LNCaP clone FGC (cell line): ENCODE data around the gene GOLGA1.

Experiments
- DNase-seq: peaks from one replicate; pipeline ENCODE4 v3.0.0-alpha.2; 2011; ENCODE audit warnings: low read depth
- H3K4me3 ChIP-seq: 2 replicates; pipeline ENCODE4 v1.5.1; 2011; ENCODE audit warnings: mild to moderate bottlenecking, low read depth, low read length, control low read depth
- CTCF ChIP-seq: IDR thresholded peaks from 2 replicates; pipeline ENCODE4 v1.5.1; 2012; ENCODE audit warnings: mild to moderate bottlenecking; ENCODE audit not compliant: control insufficient read depth, insufficient read depth; ENCODE audit errors: extremely low read depth

GOLGA1 gene

GRCh38 chr9:124860582-124861341 lies 80.1 kb downstream of the GOLGA1 start:
- peak overlapping the region; percentile 100 for H3K4me3 ChIP-seq
- TF ChIP-seq CTCF, result no peak
- no peak for DNase-seq

GRCh38 chr9:124859803-124860581 lies 80.9 kb downstream of the GOLGA1 start:
- DNase-seq, result no peak

GRCh38 chr9:124858330-124859046 lies 82.4 kb downstream of the GOLGA1 start:
- no peak for DNase-seq
- TF ChIP-seq CTCF, result no peak
- no peak overlapping the region for H3K4me3 ChIP-seq

More at GRCh38 chr9:124859803-124860581, 80.9 kb downstream of the GOLGA1 start:
- TF ChIP-seq CTCF, result no peak
- H3K4me3 ChIP-seq, result peak overlapping the region; percentile 100

GRCh38 chr9:124857533-124858162 lies 83.2 kb downstream of the GOLGA1 start:
- no peak overlapping the region for H3K4me3 ChIP-seq
- TF ChIP-seq CTCF, result no peak
- no peak for DNase-seq

DNA sequence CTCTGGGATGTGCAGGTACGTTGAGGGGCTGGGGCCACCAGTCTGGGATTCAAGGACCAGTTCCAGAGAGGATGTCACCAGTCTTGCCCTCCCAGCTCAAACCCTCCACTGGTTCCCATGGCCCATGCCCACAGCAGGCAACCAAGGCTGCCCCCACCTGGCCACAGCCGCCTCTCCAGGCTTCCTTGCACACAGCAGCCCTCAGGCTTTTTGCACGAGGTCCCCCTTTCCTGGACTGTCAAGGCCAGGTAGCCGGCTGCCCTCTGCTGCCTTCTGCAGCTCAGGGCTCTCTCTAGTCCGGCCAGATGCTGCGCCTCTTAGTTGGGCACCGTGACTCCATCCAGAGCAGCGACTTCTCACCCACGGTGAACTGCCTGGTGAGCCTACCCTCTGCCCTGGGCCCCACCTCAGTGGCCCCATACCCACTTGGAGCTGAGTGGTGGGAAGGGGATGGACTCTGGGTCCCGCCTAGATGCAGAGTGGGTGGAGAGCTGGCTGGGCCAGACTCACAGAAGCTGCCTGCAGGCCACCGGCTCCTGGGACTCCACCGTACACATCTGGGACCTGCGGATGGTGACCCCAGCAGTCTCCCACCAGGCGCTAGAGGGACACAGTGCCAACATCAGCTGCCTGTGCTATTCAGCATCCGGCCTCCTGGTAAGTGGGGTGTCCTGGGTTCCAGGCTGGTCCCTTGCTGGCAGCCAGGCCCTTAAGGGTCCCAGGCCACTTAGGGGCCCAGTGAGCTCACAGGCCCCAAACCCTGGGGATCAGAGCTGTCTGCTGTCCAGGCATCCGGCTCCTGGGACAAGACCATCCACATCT lies 84.7 kb downstream of the GOLGA1 start:
- no peak for DNase-seq
- TF ChIP-seq CTCF, result peak; percentile 46
- no peak overlapping the region for H3K4me3 ChIP-seq

GRCh38 chr9:124855566-124855943 lies 85.3 kb downstream of the GOLGA1 start:
- DNase-seq, result no peak
- no peak for TF ChIP-seq CTCF
- no peak overlapping the region for H3K4me3 ChIP-seq
